GM19328 (cell line): Measurements from ENCODE around the gene GATAD2A.

Experiments used
- ATAC-seq: cut with Tn5 transposase; IDR thresholded peaks from one replicate; pipeline ENCODE4 v1.9.1; 2021; ENCODE audit warnings: mild to moderate bottlenecking, moderate library complexity; ENCODE audit not compliant: unreplicated experiment

The GATAD2A gene

DNA sequence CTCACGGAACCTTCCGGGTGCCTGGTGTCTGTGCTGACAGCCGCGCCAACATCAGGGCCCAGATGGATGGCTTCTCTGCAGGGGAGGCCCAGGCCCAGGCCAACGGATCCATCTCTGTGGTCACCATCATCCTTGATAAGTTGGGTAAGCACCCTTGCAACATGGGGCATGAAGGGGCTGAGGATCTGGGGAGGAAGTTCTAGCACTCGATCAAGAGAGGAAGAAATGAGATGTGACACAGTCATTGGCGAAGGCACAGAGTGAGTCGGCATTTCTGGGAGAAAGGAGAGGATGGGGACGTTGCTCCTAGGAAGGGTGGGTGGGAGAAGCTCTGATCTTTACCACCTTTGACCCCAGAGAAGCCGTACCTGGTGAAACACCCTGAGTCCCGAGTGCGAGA lies 137.0 kb downstream of the GATAD2A start:
- no peak for ATAC-seq

DNA sequence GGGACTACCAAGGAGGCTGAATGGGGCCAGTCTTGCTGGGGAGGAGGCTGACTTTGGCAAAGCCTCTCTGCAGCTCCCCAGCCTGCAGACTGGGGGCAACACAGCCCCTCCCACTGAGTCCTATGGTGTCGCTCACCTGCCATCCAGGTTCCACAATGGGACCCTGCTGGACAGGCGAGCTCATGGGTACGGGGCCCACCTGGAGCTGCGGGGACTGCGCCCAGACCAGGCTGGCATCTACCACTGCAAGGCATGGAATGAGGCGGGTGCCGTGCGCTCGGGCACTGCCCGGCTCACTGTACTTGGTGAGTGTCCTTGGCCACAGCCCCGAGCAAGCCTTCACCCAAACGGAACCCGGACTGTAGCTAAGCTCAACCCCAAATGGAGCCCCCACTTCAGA lies 137.6 kb downstream of the GATAD2A start:
- ATAC-seq: no peak

DNA sequence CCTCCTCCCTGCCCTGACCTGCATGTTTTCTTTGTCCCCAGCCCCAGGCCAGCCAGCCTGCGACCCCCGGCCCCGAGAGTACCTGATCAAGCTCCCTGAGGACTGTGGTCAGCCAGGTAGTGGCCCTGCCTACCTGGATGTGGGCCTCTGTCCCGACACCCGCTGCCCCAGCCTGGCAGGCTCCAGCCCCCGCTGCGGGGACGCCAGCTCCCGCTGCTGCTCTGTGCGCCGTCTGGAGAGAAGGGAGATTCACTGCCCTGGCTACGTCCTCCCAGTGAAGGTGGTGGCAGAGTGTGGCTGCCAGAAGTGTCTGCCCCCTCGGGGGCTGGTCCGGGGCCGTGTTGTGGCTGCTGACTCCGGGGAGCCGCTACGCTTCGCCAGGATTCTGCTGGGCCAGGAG lies 138.2 kb downstream of the GATAD2A start:
- ATAC-seq: no peak

DNA sequence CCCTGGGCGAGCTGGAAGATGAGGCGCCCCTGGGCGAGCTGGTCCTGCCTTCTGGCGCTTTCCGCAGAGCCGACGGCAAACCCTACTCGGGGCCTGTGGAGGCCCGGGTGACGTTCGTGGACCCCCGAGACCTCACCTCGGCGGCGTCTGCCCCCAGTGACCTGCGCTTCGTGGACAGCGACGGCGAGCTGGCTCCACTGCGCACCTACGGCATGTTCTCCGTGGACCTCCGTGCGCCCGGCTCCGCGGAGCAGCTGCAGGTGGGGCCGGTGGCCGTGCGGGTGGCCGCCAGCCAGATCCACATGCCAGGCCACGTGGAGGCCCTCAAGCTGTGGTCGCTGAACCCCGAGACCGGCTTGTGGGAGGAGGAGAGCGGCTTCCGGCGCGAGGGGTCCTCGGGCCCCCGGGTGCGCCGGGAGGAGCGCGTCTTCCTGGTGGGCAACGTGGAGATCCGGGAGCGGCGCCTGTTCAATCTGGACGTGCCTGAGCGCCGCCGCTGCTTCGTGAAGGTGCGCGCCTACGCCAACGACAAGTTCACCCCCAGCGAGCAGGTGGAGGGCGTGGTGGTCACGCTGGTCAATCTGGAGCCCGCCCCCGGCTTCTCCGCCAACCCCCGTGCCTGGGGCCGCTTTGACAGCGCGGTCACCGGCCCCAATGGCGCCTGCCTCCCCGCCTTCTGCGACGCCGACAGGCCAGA lies 138.9 kb downstream of the GATAD2A start:
- ATAC-seq: no peak

DNA sequence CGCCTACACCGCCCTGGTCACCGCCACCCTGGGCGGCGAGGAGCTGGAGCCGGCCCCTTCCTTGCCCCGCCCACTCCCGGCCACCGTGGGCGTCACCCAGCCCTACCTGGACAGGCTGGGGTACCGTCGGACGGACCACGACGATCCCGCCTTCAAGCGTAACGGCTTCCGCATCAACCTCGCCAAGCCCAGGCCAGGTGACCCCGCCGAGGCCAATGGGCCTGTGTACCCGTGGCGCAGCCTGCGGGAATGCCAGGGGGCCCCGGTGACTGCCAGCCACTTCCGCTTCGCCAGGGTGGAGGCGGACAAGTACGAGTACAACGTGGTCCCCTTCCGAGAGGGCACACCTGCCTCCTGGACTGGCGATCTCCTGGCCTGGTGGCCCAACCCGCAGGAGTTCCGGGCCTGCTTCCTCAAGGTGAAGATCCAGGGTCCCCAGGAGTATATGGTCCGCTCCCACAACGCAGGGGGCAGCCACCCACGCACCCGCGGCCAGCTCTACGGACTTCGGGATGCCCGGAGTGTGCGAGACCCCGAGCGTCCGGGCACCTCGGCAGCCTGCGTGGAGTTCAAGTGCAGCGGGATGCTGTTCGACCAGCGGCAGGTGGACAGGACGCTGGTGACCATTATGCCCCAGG lies 139.6 kb downstream of the GATAD2A start:
- ATAC-seq: no peak

DNA sequence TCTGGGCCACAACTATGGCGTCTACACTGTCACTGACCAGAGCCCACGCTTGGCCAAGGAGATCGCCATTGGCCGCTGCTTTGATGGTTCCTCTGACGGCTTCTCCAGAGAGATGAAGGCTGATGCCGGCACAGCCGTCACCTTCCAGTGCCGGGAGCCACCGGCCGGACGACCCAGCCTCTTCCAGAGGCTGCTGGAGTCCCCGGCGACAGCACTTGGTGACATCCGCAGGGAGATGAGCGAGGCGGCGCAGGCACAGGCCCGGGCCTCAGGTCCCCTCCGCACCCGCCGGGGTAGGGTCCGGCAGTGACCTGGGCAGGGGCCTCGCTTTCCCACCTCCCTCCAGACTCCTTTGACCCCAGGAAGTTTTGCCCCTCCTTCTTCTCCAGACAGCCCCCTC lies 140.2 kb downstream of the GATAD2A start:
- ATAC-seq: no peak

DNA sequence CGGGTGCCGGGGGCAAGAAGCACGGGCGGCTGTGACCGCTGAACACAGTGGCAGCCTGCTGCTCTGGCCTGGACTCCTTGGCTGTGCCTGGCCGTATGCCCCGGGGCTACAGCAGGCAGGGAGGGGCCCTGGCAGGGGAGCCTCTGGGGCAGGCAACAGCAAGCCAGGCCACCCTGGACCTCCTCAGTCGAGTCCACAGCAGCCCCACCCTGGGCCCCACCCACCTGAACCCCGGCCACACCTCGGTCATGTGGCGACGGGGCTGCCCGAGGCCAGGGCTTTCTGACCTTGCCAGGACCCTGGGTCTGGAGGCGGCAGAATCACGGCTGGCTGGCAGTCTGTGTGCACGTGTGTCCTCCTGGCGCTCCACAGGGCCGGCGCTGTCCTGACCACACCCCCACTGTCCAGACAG lies 141.3 kb downstream of the GATAD2A start:
- no peak for ATAC-seq

DNA sequence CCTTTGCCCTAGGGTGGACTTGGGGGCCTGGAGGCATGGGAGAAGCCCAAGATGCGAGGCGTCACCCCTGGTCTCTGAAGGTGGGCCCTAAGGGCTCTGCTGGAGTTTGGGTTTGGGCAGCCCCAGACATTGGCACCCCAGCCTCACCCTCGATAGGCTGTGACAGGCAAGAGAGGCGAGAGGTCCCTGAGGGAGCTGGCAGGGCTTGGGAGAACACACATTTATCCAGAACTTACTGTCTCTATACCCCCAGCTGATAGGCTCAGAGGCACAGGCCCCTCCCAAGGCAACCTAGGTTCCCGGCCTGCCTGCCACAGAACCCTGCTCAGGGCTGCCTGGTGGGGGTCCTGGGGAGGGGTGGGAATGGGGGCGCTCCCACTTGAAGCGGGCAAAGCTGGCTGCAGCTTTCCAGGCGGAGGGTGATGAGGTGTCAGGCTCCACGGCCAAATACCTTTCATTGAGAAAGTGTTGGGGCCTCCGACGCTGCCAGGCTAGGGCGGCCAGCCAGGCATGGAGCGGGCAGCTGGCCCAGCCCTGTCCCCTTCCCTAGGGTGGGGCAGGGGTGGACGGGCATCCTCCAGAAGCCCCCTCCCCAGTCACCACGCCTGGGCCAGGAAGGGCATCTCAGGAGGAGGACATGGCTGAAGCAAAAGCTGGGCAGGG lies 142.3 kb downstream of the GATAD2A start:
- ATAC-seq: no peak

DNA sequence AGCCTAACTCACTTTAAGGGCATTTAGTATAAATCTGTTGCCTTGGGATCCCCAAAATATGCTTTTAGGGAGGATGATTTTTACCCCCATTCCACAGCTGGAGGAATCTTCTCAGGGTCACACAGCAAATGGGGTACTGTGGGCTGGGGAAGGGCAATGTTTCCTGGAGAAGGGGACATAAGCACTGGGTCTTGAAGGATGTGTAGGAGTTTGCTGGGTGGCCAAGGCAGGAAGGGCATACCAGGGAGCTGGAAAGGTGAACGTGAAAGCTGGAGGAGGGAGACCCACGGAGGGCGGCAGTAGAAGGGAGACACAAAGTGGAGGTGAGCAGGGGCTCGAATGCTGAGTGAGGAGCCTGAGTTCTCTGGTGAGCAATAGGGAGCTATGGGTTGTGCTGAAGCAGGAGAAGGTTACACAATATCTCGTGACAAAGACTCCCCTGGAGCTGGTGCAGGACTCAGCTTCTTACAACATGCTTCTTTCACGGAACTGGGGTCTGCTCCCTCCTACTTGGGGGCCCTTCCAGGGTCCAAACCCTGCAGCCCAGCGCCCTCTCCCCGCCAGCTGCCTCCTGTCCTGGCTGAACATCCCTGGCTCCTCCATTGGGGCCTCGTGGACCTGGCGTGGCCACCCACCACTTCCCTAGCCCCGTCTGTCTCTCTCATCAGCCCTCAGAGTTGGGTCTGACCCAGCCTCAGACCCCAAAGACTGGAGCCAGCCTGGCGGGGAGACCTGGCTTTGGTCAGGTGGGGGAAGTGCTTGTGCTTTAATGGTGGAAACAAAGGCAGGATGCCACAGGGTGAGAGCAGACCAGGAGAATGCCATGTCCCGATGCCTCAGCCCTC lies 143.7 kb downstream of the GATAD2A start:
- no peak for ATAC-seq

DNA sequence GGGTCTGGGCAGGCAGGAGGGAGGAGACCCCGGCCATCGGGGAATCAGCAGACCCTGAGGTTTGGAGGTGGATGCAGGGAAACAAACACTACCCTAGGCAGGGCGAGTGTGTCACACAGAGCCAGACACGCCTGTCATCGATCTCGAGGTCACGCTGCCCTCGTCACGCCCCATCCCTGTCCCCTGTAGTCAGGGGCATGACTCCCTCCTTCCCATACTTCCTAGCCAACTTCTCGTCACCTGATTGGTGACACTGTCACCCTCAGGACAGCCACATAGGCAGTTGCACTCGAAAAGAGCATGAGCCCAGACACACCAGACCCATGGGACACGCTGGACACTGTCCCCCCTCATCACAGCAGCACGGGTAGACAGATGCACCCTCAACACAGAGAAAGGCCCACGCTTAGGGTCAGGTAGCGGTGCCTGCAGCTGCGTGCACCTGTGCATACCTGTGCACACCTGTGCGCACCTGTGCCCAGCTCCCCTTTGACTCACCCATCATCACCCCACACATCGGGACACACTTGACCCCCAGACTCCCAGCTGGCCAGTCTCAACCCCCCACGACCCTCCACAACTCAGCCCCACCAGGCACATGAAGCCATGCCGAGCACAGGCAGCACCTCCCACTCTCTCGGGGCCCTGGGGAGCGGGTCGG lies 144.5 kb downstream of the GATAD2A start:
- ATAC-seq: no peak

DNA sequence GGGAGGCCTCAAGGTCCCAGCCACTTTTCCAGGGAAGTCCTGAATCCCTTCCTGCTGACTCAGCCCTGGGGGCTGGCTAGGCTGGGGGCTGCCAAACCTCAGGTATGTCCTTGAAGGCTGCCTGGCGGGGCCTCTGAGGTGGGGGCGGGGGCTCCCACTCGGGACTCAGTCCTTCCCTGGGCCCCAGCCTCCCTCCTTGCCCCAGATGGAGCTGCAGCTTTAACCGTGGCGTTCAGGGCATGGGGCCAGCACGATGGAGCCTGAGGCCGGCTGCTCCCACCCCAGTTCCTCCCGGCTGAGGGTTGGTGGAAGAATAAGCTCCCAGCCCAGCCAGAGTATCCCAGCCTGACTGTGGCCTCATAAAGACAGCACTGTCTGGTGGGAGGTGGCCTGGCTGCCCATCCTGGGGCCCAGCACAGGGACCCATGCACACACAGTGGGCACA lies 145.0 kb downstream of the GATAD2A start:
- no peak for ATAC-seq

DNA sequence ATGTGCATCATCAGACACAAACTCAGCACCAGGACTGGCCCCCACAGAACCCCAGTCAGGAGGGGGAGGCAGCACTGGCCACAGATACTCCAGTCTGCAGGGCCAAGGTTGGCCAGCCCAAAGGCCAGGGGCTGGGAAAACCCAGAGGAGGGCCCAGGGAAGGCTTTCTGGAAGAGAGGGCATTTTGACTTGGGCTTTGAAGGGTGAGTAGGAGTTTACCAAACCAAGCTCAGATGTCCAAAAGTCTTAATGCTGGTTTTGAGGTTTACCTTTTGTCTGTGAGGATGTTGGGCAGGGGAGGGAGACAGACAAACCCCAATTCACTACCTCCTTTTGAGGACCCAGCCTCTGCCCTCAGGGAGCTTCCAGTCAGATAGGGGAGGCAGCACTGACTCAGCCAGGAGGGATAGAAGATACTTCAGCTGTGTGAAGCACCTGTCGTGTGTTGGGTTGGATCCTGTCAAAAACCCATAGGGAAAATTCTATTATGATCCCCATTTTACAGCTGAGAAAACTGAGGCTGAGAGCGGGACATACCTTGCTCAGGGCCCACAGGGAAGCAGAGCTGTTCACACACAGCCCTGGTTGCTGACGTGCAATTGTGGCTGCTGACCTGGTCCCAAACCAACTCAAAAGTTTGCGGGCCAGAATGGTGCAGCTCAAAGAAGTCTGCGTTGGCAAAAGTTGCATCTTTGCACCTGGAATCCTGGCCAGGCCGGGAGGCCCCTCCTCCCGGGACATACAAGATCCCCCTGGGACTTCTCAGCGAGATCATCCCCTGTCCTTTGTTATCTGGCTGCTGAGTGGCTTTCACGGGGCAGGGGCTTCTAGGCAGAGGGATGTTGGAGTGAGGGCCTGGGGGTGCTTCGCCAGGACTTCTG lies 145.7 kb downstream of the GATAD2A start:
- ATAC-seq: no peak

DNA sequence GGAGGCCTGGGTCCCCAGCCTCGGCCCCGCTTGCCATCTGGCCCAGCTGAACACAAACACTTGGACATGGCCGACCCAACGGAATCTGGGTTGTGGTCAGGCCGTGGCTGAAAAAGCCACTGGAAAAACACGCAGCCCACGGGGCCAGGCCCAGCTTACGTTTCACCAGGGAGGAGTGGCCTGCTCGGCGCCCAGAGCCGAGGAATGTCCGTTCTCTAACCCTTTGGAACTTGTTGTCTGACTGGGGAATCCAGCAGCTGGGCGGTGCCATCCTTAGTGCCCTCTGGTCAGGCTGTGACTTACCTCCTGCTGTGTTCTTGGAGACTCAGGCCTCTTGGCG lies 146.3 kb downstream of the GATAD2A start:
- no peak for ATAC-seq

DNA sequence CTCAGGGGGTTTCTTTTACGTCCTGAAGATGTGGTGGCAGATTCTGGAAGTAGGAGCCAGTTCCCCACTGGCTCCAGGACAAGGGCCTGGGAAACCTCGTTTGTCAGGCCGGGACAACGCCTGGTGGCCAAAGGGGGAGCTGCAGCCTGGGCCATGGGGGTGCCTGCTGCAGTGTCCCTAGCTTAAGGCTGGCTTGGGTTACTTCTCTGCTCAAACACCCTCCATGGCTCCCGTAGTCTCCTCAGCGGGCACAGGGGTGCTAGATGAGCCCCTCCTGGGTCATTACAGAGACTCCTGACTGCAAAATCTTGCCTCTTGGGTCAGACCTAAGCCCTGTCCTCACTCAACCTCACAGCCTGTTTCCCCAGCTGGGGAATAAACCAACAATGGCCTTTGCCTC lies 147.3 kb downstream of the GATAD2A start:
- ATAC-seq: no peak

DNA sequence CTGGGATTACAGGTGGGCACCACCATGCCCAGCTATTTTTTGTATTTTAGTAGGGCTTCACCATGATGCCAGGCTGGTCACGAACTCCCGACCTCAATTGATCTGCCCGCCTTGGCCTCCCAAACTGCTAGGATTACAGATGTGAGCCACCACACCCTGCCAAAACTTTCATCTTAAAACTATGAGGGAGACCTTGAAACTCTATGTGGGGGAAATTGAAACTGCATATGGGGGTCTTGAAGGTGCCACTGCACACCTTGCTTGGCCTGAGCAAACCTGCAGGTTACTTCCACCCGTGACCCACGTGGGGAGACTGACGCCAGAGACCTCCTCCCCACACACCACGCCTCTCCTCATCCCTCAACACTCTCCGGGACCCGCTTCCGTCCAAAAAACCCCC lies 148.2 kb downstream of the GATAD2A start:
- no peak for ATAC-seq

DNA sequence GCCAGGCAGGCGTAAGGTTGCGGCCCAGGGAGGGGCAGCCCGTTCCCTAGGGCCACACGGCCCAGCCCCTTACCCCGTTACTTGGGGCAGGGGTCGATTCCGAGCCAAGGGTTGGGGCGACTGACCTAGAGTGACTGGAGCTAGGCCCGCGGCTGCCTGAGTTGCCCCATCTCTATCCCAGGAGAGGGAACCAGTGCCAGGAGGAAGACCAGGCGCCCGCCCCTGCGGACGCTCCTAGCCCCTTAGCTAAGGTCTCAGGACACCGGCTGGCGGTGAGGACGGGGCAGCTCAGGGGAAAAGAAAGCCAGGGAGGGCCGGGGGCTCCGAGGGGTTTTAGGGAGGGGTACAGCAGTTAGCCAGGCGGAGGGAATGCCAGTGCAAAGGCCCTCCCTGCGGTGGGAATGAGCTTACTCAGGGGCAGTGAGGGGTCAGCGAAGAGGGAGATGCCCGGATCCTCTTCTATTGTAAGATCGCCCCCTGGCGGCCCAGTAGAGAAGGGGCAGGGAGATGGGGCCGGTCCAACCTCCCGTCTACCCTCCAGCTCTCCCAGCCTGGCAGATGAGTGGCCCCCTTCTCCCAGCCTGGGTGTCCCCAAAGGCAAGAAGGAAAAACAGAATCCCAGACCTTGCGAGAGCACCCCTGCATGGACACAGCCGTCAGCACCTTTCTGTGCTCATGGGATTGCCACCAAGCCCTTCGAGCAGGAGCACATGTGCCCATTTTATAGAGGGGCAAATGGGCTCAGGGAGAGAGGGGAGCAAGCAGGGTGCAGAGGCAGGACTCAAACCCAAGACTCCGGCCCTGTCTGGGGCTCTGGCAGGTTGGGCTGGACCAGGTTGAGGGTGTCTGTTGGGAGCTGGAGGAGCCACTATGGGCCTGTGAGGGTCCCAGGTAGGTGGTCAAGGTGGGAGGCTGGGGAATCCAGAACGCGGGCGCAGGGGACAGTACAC lies 148.9 kb downstream of the GATAD2A start:
- ATAC-seq: no peak

DNA sequence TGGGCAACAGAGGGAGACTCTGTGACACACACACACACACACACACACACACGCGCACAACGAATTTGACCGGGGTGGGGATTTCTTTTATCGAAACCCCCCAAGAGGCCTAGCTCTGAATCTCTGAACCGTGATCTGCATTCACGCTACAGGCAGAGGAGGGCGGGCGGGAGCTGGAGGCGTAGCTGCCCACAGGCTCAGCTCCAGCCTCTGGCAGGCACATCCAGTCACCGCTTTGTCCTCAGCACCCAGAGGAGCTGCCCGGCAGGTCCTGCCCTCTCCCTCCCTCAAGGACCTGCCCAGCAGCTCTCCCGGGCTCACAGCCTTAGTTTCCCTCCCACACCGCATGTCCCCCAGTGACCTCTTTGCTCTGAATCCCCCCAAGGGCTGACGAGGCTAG lies 152.6 kb downstream of the GATAD2A start:
- no peak for ATAC-seq
